Hematopoietic multipotent progenitor cell (in vitro differentiated cells): ENCODE measurements around the gene EFCAB5. TPM values are rescaled to one million over a fixed set of nuclear protein-coding genes. Genes with fewer than 3 reads are reported as not detected.
"Not testable (repeated sequence)": the region's sequence is repeated elsewhere in the genome, so short reads cannot be mapped to it uniquely, and the experiment has no call there.

Experiments used
- DNase-seq, 3 donors: peaks; one replicate each; pipeline ENCODE4 v3.0.0-alpha.2; 2011 to 2015; ENCODE audit warnings: low read depth in 2 of 3, low spot score in 2 of 3
- total RNA-seq: library from RNA; depleted of rRNA; stranded (reverse); fragments of >200 nt; gene quantifications from one replicate; pipeline ENCODE4 v1.2.3, GENCODE V29; 2012

The EFCAB5 gene
- total RNA-seq, 1 donor, result 0.27 TPM

DNA sequence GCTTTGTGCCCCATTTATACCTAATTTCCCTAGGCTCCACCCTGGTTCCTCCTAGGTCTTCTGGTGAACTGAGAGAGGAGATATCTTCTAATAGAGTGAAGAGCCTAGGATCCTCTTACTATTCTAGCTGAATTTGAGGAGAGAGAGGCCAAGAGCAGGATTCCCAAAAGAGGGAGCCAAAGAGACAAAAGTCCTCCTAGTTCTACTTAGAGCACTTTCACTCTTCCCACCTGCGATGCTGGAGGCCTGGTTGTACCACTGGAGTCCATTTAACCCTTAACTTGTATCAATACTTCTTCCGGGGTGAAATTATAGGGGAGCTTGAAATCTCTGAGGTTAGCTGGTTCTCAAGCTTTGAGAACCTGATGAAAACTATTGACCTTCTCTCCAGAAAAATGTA, 8.1 kb upstream of the EFCAB5 start:
- DNase-seq, result no peak

DNA sequence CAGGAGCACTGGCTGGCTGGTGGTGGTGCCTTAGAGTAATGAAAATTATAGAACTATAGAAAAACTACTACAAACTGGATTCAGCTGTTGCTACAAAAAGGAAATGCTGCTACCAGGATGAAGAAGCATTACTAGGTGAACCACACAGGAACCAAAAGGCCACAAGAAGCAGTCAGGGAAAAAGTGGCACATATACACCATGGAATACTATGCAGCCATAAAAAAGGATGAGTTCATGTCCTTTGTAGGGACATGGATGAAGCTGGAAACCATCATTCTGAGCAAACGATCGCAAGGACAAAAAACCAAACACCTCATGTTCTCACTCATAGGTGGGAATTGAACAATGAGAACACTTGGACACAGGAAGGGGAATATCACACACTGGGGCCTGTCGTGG, 5.5 kb upstream of the EFCAB5 start:
- not testable (repeated sequence) for DNase-seq

DNA sequence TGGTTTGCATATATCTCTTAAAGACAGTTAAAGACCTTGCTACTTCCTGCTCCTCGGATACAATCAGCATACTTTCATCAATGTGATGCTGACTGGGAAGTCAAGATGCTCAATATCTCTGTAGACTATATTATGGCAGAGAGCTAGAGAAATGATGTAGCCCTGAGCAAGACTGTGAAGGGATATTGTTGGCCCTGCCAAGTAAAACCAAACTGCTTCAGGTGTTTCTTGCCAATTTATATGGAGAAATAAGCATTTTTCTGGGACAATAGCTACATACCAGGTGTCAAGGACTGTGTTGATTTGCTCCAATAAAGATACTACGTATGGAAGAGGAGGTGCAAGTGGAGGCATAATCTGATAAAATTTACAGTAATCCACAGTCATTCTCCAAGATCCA, 4.7 kb upstream of the EFCAB5 start:
- no peak for DNase-seq

DNA sequence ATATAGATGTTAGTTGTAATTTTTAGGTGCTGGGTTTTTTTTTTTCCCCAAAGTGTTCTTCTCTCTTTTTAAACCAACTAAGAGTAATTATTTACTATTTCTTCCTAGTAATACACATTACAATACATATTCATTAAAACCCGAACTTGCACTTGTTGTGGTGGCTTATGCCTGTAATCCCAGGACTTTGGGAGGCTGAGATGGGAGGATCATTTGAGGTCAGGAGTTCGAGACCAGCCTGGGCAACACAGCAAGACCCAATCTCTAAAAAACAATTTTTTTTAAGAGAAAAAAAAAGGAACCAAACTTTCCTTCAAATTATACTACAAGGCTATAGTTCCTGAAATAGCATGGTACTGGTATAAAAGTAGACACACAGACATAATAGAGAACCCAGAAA, 3.8 kb downstream of the EFCAB5 start:
- no peak for DNase-seq

DNA sequence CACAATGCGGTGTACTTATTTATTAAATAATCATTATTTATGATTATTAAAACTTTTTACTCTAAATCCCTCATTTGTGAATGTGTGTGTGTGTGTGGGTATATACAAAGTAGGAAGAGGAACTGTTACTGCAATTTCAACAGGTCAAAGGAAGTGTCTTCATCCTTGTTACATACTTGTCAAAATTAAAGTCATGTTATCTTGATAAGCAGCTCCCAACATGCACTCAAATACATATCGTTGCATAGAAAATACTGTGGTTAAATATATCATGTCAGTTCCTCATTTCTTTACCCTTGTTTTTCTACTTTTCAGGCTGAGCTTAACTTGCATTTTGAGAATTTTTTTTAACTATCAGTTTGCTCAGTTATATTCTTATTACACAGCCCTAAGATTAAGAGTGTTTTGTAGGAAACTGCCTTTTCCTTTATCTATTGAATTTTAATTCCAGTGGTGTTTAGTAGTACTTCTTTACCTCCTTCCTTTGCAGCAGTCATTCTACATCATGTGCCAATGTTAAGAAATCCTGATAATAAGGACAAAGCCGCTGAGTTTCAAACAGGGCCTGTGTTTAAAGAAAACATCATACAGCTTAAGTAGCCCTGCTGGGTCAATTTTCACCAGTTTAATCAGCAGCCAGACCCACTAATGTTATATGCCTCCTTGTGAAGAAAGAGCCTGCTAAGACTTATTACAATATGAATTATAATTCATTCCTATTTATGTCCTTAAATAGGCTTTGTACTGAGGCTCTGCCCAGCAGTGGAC, 7.2 kb downstream of the EFCAB5 start:
- peak in 2 of 3 donors; percentile 40 to 84 for DNase-seq

DNA sequence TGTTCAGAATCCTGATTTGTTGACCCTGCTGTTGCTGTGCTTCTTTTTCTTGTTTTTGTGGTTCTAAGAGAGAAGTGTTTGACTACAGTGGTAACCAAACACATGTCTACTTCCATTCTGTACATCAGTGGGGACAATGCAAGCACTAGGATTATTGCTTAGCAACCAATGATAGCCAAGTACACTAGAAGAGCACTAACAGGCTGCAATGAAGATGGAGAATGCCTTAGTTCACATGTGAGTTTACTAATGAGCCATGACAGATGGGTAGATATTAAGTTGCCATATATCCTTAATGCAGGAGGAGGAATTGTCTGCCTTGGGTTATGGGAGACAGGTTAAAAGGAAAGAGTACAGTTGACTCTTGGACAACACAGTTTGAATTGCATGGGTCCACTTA, 8.3 kb downstream of the EFCAB5 start:
- DNase-seq, result no peak

DNA sequence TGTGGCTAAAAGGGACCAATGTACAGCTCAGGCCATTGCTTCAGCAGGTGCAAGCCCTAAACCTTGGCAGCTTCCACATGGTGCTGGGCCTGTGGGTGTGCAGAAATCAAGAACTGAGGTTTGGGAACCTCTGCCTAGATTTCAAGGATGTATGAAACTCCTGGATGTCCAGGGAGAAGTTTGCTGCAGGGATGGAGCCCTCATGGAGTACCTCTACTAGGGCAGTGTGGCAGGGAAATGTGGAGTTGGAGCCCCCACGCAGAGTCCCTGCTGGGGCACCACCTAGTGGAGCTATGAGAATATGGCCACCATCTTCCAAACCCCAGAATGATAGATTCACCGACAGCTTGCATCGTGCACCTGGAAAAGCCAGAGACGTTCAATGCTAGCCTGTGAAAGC, 13.0 kb downstream of the EFCAB5 start:
- no peak for DNase-seq

DNA sequence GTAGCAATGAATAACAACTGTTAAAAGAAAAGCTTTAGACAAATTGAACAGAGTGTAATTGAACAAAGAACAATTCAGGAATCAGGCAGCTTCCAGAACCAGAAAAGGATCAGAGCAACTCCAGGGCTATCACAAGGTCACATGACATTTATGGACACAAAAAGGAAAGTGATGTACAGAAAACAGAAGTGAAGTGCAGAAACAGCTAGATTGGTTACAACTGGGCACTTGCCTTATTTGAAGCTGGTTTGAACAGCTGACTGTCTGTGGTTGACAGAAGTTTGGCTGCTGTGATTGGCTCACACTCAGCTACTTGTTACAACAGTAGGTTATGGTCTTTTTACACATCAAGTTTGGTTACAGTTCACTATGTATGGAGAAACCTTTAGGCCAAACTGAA, 14.8 kb downstream of the EFCAB5 start:
- DNase-seq, result peak in 1 of 3 donors; percentile 10

DNA sequence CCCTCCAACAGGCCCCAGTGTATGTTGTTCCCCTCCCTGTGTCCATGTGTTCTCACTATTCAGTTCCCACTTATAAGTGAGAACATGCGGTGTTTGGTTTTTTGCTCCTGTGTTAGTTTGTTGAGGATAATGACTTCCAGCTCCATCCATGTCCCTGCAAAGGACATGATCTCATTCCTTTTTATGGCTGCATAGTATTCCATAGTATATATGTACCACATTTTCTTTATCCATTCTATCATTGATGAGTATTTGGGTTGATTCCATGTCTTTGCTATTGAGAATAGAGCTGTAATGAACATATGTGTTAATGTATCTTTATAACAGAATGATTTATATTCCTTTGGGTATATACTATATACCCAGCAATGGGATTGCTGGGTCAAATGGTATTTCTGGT, 16.1 kb downstream of the EFCAB5 start:
- DNase-seq, result not testable (repeated sequence)

DNA sequence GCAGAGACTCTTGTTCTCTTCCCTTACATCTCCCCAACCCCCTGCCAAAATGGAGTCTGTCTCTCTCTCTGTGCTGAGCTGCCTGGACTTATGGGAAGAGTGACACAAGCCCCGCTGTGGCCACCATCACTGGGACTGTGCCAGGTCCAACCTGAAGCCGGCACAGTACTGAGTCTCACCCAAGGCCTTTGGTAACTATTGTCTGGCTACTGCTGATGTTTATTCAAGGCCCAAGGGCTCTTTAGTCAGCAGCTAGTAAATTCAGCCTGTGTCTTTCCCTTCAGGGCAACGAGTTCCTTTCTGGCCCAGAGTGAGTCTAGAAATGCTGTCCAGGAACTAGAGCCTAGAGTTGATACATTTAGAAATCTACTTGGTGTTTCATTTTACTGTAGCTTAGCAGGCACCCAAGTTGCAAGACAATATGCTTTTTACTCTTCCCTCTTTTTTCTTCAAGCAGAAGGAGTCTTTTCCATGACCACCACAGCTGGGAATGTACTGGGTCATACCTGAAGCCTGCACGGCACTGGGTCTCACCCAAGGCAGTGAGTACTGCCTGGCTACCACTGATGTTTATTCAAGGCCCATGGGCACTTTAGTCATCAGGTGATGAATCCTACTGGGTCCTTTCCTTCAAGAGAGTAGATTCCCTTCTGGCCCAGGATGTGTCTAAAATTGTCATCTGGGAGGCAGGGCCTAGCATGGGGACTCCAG, 17.7 kb downstream of the EFCAB5 start:
- no peak for DNase-seq

DNA sequence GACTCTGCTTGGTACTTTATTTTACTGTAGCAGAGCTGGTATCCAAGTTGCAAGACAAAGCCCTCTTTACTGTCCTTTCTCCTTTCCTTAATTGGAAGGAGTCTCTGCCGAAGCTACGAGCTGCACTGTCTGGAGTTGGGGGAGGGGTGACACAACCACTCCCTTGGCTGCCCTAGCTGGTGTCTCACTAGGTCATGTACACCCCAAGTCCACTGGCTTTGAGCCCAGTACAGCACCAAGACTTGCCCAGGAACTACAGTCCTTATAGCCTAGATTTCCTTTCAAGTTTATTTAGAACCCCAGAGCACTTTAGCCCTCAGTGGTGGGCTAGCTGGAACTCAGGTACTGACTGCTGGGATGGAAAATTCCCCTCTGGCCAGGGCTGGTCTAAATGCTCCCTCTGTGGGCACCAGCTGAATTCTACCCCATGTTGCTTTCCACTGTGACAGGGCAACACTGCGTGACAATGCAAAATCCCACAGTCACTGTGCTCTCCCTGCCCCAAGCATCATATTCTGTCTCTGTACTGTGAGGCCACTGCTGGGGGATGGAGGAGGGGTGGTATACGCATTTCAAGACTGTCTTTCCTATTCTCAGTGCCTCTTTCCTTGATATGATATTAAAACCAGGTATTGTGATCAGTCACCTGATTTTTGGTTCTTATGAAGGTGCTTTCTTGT, 18.4 kb downstream of the EFCAB5 start:
- DNase-seq, result no peak

DNA sequence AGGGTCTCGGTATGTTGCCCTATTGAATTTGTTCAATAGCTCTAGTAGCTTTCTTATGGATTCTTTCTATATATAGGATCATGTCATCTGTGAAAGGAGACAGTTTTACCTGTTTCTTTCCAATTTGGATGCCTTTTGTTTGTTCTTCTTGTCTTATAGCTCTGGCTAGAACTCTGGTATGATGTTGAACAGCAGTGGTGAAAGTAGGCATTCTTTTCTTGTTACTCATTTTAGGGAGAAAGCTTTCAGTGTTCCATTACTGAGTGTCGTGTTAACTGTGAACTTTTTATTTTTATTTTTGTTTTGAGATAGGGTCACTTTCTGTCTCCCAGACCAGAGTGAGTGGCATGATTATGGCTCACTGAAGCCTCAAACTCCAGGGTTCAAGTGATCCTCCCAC, 21.2 kb downstream of the EFCAB5 start:
- DNase-seq, result no peak

DNA sequence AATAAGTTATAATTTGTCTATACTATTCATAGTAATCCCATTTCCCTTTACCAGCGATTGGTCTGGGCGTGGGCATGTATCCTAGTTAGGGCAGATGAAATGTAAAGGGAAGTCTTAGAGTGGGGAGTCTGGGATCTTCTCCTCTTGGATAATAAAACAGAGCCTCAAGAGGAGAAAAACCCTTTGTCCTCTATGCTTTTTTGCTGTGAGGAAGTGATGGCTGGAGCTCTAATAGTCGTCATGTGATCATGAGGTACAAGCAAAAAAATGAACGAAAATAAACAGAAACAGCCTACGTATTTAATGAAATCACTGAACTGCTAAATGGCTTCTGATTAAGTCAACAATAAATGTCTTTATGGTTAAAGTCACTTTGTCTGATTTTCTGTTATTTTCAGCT, 26.8 kb downstream of the EFCAB5 start:
- DNase-seq, result no peak

DNA sequence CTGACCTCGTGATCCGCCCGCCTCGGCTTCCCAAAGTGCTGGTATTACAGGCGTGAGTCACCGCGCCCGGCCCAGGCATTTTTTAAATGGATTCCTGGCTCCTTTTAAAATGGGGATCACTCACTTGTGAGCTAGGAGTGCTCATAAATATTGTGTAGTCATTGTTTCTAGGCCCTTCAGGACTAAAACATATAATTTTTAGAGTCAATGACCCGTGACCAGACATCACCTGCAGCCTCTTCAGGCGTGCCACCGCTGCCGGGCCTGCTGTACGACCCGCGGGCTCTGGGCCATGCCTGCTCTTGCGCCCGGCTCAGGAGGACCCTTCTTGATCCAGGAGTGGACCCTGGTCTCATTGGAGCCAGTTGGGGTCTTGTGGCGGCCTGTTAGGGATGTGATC, 30.8 kb downstream of the EFCAB5 start:
- DNase-seq, result no peak

DNA sequence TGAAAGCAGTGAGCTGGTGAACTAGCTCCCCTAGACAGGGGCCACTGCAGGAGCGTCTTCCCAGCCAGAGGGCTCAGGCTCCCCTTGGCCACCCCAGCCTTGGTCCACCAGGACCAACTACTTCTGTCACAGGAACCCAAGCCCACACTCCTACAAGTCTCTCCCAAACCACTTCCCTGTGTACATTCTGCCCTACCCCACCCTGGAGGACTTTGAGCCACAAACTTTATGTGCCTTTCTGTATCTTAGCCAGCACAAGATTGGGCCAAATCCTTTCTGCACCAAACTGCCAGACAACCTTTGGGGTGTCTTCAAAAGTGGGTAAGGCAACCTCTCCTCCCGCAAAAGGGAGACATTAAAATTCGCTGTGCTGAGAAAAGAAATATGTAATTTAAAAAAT, 31.6 kb downstream of the EFCAB5 start:
- no peak for DNase-seq

DNA sequence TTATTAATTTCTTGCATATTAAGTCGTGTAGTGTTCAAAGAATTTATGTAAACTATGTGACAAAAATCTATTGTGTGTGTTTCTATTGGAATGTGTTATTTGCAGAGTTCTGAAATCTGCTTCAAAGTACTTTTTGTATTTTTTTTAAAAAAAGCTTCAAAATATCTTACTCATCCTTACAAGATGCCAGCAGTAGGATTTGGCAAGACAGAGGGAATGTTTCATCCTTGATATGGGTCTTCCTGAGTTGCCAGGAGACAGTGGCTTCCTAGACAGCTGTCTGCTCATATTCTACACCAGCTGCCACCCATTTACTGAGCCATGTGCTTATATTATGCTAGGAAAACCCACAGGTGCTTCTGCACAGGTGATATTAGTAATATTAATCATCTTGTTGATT, 36.4 kb downstream of the EFCAB5 start:
- no peak for DNase-seq

DNA sequence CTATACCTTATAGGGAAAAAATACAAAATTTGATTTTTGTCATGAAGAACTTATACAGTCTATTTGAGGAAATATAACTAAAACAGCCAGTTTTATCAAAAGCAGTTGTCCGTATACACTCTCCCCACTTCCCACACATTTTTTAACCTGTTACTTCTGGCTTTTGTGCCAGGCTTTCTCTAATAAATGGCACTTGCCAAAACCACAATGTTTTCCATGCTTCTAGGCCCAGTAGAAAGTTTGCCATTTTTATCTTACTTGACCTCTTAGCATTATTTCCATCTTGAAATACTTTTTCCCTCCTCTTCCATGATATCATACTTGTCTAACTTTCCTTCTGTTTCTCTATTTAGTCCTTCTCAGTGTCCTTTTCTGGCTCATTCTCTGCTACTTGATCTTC, 38.8 kb downstream of the EFCAB5 start:
- DNase-seq, result no peak

DNA sequence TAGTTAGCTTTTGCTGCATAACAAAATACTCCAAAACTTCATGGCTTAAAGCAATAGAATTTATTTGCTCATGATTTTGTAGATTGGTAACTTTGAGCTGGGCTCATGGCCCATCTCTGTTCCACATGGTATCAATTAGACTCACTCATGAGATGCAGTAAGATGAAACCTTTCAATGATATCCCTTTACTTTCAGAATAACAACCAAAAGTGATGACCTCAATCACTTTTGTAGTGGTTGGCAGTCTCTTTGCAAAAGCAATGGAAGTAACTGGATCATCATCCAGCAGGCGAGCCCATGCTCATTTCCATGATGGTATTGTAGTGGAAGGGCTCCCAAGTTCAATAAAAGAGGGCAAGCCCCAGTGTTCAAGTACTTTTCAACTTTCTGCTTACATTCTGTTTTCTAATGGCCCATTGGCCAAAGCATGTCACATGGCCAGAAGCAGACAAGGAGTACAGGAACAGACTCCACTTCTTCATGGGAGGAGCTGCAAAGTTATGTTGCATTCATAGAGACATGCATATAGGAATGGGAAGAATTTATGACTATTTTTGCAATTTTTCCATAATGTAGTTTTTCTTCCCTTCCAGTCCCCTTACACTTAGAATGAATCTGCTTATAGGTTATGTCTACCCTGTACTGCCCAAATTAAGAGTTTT, 41.7 kb downstream of the EFCAB5 start:
- no peak for DNase-seq

DNA sequence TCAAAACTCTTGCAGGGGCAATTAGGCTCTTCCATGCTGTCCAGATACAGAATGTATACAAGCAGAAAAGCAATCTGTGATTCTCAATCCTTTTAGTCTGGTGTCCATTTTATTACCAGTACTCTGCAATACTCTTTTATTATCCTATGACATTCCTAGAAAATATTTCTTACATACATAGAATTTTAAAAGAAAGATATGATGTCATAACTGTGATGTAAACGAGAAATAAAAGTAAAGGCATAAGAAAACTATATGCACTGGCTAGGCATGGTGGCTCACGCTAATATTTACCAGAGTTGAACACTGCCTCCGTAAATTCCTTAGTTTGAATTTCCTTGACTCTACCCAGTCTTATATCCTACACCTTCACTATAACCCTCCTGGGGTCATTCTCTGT, 55.0 kb downstream of the EFCAB5 start:
- DNase-seq, result no peak

DNA sequence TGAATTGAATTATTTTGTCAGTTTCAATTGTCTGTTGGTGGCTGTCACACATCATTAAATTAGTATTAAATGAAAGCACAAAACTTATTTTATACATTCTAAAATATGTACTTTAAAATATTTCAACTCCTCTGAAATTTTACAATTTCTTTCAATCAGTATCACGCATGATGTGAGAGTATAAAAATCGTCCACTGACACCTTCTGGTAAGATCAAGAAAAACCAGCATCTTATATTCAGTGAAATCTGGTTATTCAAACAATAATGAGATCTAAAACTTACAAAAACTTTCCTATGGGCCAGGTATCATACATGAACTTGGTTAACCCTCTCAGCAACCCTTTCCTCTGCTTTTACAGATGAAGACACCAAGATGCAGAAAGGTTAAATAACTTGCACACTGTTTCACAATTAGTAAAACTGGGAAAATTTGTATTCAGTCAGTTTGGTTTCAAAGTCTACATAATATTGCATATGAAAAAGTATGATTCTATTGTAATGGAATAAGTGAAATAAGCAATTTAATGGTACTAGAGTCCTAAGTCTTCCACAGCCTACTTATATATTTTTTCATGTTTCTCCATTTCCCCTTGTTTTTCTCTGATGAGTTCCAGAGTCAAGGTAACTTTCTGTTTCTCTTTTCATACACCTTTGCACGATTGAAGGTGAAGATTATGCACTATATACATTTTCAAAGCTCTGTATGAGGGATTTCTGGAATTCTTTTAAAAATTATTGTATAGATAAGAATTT, 58.7 kb downstream of the EFCAB5 start:
- DNase-seq, result peak in 1 of 3 donors; percentile 29
